Renal cortical epithelial cell (primary cell): ENCODE results near the gene ITSN2. TPM values are rescaled to one million over a fixed set of nuclear protein-coding genes. Genes with fewer than 3 reads are reported as not detected.
"Not testable (repeated sequence)": the region's sequence is repeated elsewhere in the genome, so short reads cannot be mapped to it uniquely, and the experiment has no call there.

ENCODE experiments used
- DNase-seq: peaks from one replicate; pipeline ENCODE4 v3.0.0-alpha.2; 2011; ENCODE audit warnings: low read depth
- total RNA-seq: library from RNA; depleted of rRNA; stranded (reverse); fragments of >200 nt; gene quantifications from 2 replicates; pipeline ENCODE4 v1.2.3, GENCODE V29; 2014

Gene ITSN2
- 33.2 and 39.2 TPM in 2 replicates for total RNA-seq

DNA sequence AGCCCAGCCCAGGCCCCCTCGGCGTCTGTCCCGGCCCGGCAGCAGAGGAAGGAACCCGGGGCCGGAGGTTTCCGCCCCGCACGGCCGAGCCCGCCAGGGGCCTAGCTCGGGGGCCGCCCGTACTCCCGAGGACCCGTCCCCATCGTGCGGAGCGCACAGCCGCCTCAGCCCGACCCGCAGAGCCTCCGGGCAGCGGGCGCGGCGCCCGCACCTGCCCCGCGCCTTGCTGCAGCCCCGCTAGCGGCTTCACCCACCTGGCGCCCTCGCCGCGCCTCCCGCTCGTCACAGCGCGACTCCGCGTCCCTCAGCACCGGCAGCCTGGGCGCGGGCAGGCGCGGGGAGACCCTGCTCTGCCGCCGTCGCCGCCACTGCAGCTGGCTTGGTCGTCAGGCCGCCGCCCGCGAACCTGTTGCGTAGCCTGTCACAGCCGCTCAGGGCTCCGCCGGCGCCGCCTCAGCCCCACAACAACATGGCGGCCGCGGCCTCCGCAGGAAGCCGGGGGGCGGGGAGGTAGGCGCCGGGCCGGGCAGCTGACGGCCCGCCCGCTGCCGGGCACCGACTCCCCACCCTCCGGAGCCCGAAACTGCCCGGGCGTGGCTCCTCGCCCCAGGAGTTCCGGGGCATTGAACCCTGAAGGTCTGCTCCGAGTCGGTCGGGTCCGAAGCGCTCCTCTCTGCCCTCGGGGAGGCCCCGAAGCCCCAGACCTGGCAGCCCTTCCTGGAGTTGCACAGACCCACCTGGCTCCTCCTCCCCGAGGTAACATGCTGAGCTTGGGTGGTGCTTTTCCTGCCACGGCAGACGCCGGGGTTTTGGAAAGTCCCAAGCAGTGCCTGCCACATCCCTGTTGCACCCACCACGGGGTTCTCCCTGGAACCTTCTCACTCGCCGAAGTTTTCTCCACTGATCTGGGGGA lies at the start of gene ITSN2:
Gene ITSN2 (minus strand): TSS at position 487 of the 913 bp plus-strand sequence. CDS start 32,454 bp downstream, outside the sequence.
- DNase-seq, result peak; percentile 57

DNA sequence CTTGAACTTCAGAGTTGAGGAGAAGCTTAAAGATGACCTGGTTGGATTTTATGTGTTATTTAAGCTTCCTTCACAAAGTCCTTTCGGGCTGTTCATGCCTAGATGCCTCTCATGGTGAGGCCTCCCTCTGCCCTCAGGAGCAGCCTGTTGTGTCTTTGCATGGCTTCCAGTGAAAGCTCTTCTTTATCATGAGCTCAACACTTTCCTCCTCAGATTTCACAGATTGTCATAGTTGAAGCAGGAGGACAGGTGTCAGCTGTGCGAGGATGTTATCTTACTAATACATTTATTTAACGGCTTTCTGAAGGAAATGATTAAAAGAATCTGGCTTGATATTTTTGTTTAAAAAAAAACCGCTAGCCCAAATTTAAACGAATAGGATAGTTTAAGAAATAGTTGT lies 48.8 kb upstream of the ITSN2 start:
- DNase-seq, result no peak

DNA sequence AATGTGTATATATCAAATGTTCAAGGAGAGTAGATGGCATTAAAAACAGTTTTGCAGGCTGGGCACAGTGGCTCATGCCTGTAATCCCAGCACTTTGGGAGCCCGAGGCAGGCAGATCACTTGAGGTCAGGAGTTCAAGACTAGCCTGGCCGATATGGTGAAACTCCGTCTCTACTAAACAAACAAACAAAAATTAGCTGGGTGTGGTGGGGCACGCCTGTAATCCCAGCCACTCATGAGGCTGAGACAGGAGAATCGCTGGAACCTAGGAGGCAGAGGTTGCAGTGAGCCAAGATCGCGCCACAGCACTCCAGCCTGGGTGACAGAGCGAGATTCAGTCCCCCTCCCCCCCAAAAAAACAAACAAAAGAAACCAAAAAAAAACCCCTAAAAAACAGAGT lies 48.4 kb upstream of the ITSN2 start:
- DNase-seq, result not testable (repeated sequence)

DNA sequence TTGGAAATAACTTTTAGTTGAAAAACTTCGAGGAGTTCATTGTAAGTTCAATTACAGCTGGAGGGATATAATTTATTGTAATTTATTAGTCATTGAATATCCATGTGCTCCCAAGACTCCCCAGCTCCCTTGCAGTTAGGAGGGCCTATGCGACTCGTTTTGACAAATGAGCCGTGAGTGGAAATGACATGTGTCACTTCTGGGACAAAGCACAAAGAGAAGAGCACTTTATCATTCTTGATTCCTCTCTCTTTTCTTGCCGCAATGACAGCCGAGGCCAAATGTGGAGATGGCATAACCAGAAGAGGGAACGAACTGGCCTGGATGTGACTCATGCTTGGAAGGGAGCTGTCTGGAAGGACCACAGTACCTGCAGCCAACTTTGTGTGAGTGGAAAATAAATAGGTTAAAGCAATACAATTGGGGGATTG lies 44.2 kb upstream of the ITSN2 start:
- peak; percentile 36 for DNase-seq

DNA sequence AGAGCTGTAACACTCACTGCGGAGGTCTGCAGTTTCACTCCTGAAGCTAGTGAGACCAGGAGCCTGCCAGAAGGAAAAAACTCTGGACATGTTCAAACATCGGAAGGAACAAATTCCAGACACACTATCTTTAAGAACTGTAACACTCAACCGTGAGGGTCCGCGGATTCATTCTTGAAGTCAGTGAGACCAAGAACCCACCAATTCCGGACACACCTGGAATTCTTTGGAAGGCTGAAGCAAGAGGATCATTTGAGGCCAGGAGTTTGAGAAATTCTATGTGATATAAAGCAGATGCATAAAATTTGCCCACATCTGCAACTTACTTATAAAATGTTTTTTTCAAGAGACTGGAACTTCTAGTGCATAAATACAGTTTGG lies 43.5 kb upstream of the ITSN2 start:
- DNase-seq, result no peak

DNA sequence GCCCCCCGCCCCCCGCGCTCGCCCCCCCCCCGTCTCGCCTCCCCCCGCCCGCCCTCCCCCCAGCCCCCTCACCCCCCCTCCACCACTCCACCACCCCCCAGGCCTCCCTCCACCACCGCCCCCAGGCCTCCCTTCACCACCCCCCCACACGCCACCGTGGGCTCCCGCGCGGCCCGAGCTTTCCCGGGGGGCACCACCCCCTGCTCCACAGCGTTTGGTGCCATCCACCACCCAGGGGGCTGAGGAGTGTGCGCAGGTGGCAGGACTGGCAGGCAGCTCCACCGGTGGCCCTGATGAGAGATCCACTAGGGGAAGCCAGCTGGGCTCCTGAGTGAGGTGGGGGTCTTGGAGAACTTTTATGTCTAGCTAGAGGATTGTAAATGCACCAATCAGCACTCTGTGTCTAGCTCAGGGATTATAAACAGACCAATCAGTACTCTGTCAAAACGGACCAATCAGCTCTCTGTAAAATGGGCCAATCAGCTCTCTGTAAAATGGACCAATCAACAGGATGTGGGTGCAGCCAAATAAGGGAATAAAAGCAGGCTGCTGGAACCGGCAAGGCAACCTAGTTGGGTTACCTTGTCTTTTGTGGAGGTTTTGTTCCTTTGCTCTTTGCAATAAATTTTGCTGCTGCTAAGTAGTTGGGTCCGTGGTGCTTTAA lies 43.0 kb upstream of the ITSN2 start:
- no peak for DNase-seq

DNA sequence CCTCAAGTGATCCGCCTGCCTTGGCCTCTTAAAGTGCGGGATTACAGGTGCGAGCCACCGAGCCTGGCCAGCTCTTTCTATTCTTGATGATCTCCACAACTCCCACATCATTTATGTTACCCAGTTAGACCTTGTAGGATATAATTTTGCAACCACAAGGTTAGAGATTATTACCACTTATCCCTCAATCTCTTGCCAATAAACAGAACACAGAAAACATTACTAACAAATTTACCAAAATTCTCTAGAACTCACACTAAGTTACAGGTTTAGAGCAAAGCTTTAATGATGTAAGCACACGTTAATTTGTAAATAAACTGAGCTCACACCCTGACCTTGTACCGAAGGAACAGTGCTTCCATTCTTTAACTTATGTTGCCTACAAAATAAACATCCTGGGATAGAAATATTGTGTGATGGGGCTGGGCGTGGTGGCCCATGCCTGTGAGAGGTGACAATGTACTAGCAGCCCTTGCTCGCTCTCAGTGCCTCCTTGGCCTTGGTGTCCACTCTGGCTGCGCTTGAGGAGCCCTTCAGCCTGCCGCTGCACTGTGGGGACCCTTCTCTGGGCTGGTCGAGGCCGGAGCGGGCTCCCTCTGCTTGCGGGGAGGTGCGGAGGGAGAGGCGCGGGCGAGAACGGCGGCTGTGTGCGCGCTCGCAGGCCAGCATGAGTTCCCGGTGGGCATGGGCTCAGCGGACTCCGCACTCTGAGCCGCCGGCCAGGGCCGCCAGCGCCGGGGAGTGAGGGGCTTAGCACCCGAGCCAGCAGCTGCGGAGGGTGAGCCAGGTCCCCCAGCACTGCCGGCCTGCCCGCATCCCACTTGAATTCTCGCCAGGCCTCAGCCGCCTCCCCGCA lies 42.1 kb upstream of the ITSN2 start:
- no peak for DNase-seq

DNA sequence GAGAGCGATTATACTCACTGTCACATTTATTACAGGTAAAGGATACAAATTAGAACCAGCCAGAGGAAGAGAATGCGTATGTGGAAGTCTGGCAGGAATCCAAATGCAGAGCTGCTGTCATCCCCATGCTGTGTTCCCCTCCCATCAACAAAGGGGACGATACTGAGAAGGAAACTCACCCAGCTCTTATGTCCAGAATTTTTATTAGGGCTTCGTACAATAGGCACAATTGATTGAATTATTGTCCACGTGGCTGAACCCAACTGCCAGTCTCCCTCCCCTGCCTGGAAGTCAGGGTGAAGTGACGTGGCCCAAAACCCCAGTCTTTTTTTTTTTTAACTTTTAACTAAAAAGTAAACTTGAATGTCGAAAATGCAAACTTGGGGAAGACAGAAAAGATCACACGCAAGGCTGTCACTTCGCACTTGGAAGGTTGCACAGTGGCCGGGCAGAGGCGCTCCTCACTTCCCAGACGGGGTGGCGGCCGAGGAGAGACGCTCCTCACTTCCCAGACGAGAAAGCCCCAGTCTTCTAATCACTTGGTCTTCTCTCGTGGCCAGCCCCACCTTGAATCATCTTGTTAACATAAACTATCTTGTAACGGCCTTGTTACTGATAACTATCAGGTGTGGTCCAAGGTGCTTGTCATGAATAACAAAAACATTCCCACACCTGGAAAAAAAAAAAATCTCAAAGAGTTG lies 40.0 kb upstream of the ITSN2 start:
- DNase-seq, result no peak

DNA sequence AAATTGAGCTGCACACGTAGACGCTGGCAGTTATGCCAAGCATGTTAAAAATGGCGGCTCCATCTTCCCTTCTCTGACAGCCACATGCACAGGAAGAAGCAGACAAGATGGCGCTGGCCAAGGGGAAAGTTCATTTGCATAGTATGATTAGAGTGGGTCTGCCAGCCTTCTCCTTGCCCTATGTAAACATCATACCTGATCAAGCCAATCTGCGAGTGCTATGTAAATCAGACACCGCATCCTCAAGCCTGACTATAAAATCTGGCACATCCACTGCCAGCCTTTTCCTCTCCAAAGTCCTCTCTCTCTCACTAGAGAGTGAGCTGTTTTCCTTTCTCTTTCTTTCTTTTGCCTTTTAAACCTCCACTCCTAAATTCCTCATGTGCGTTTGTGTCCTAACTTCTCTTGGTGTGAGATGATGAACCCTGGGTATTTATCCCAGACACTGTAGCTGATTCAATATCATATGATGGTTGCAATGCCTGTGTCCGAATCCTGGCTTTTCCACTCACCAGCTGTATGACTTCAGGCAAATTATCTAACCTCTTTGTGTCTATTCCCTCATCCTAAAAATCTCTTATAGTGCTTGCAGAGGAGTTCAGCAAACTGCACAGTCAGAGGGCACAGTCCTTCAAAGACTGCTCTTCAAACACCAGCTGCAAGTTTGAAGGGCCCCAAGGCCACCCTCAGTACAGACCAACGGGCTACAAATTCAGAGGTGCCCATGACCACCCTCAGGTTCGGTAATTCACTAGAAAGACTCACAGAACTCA lies 39.3 kb upstream of the ITSN2 start:
- DNase-seq, result no peak

DNA sequence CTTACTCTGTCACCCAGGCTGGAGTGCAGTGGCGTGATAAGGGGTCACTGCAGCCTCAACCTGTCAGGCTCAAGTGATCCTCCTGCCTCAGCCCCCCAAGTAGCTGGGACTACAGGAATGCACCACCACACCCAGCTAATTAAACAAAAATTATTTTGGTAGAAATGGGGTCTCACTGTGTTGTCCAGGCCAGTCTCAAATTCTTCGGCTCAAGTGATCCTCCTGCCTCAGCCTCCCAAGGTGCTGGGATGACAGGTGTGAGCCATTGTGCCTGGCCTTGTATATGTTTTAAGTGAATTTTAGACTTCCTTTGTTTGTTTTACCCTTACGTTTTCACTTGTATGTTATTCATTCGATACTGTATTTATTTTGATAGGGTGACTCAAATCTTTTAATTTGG lies 34.7 kb upstream of the ITSN2 start:
- DNase-seq, result no peak

DNA sequence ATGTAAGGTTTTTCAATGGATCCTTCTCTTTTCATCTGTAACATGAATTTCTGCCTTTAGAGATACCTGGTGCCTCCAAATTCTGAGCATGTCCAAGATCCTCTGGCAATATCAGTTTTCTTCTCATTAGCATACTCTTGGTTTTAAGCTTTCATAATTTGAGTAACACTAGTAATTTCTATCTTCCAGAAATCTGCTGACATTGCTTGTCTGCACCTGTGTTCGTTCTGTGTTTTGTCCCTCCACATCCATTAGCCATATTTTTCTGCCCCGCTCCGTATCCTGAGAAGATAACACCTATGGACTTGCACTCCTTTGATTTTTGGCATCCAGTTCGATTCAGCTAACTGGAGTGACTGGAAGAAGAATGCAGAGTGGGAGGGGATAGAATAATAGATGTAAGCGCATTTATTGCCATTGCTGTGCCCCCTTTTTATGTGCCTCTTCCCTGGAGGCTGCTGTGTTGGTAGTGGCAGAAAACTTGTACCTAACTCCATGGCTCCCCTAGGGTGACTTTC lies 32.3 kb upstream of the ITSN2 start:
- DNase-seq, result no peak

DNA sequence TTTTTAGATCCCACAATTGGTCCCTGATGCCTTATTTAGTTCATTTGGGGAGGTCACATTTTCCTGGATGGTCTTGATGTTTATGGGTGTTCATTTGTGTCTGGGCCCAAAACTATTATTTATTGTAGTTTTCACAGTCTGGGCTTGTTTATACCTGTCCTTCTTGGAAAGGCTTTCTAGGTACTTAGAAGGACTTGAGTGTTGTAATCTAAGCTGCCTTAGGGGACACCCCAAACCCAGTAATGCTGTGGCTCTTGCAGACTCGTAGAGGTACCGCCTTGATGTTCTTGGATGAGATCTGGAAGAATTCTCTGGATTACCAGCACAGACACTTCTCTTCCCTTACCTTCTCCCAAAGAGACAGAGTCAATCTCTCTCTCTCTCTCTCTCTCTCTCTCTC lies 25.0 kb upstream of the ITSN2 start:
- DNase-seq, result no peak

DNA sequence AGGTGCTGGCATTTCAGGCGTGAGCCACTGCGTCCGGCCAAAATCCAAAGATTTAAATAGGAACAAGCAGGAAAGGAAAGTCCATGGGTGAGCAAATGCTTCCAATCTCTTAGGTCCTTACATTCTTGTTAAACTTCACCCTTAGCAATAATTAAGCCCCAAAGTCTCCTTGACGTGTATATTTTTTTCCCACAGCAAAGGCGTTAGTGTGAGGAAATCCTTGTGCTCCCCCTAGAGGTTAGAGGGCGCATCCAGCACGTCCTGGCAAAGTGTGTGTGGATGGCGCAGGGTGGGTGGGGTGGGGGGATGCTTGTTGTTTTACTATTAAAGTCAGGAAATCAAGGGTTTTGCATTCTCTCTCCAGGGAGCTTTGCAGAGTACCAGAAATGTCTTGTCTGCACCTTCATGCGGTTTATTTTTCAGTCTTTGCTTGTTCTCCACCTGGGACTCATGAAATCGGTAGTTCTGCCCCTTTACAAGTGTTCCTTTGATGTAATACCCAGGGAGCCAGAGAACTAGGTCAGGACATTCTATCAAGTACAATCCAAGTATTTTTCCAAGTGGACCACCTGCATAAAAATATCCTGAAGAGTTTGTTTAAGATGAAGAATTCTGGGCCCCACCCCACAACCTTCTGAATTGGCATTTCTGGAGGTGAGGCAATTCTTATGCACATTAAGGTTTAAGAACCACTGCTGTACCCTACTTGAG lies 22.2 kb upstream of the ITSN2 start:
- peak; percentile 88 for DNase-seq

DNA sequence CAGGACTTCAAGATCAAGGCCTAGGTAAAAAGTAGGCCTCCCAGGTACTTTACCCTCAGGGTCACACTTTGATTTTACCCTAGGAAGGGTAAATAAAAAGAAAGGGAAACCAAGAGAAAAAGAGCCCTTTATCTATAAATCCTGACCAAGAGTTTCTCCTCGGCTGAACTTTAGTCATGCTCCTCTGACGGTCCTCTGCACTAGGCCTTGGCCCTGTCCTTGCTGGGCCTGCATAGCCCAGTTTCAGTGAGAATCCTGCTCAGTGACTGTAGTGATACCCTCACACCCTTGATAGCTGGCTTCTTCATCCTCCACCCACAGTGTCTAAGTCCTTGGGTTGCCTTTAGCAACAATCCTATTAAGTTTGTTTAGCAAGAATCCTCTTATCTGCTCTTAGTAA lies 20.5 kb upstream of the ITSN2 start:
- DNase-seq, result no peak

DNA sequence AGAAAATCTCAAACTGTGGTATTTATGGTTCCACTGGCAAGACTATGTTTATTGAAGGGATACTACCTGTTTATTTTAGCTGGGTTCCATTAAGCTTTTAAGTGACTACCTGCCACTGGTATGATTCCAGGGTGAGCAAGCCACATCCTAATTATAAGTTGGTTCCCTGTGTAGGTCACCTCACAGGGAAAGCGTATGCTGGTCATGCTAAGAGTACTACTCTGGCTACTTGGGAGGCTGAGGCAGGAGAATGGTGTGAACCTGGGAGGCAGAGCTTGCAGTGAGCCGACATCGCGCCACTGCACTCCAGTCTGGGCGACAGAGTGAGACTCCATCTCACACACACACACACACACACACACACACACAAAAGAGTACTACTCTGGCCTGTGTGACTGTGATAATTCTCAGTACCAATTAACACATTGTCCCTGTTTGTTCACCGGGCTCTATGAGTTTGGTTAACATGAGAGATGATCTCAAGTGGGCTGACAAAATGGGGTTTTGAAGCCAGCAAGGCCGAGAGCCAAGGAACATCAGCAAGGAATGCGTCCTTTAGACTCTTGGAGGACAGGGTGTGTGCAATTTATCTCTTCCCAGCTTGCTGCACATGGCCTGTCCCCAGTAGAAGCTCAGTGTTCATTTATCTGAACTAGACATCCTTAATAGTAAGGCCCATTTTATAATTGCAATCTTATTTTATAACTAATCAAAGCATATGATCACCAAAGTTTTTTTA lies 15.2 kb upstream of the ITSN2 start:
- no peak for DNase-seq

DNA sequence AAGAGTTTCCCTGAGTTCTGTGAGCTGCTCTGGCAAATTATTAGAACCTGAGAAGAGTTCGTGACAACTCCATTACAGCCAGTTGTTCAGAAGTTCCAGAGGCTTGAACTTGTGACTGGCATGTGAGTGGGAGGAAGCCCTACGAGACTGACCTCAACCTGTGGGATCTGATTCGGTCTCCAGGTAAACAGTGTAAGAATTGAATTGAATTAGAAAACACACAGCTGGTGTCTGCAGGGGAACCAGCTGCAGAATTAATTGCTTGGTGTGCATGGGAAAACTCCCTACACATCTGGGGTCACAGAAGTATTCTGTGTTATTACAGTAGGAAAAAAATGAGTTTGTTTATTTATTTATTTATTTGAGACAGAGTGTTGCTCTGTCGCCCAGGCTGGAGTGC lies 14.0 kb upstream of the ITSN2 start:
- DNase-seq, result no peak

DNA sequence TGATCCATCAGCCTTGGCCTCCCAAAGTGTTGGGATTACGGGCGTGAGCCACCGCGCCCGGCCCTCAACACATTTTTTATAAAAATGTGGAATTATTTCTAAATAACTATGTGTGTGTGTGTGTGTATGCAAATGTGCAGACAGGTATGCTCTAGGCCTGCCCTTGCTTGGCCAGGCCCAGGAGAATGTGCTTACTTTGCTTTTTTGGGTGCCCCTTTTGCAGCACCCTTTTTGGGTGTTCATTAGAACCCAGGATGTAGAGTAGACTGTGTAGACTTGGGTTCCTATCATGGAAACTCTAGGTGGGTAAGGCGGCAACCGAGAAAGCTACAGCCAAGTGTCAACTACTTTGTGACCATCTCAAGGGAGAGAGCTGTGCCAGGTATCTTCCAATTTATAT lies 11.7 kb upstream of the ITSN2 start:
- DNase-seq, result no peak

DNA sequence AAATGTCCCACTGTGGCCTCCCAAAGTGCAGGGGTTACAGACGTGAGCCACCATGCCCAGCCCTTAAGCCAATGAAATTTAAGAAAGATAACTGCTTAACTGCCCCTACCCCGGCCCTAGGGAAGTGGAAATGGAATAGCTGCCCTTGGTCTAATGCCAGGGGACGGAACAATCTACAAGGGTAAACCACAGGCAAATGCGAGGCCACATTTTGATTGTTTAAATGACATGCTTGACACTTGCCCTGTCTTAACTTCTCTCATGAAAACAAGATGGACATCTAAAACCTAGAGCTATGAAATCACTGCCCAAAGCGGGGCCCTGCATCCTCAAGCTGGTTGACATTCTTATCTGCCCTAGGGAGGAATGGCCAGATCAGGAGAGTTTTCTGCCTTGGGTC lies 5.5 kb upstream of the ITSN2 start:
- no peak for DNase-seq

DNA sequence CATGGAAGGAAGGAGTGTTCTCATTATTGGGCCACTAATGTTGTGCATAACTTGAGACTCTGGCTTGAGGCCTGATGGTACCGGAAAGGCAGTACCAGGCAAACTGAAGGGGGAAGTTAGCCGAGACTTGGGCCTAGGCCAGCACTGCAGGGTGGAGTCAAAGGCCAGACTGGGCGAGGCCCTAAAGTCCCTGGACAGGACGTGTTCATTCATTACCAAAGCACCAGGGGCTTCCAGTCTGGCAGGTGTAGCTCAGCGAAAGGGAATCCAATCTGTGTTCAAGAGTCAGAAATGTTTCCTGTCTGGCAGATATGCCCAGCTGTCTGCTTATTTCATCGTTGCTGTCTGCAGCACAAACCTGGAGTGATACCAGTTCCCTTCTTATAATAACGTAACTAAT lies 4.7 kb upstream of the ITSN2 start:
- peak; percentile 82 for DNase-seq
